Measurements from ENCODE around the gene NDUFB3. TPM values are rescaled to one million over a fixed set of nuclear protein-coding genes. Genes with fewer than 3 reads are reported as not detected.

NDUFB3 gene
- total and polyA plus RNA-seq, 10 of the 15 experiments (the other 5 are each of a cell fraction or from before 2014, with no cell fraction given): 115 to 1,059 (median 187) TPM

GRCh38 chr2:201132518-201132917 is 60.7 kb downstream of the NDUFB3 start (continued):
- TF ChIP-seq TARDBP (IDR thresholded peaks at IDR 0.05; ENCODE audit: borderline replicate concordance) (no peak), EED (IDR thresholded peaks at IDR 0.05; ENCODE audit: low read depth) (peak; percentile 82), ZNF687 (IDR thresholded peaks at IDR 0.05) (peak; percentile 34; the same call in 1 of the 2 replicates), JUND (IDR thresholded peaks at IDR 0.05; ENCODE audit: low read depth, low read length) (no peak), POLR2AphosphoS5 (IDR thresholded peaks at IDR 0.05; ENCODE audit: low read length) (peak; percentile 58; the same call in 1 of the 2 replicates), GATAD2B (conservative IDR thresholded peaks at IDR 0.05; ENCODE audit: low read depth) (no peak; the same call in 1 of the 2 replicates), PBX3 (IDR thresholded peaks at IDR 0.05; ENCODE audit: insufficient replicate concordance, low read depth, low read length) (no peak), ZBTB4 (CRISPR knock-in tag; IDR thresholded peaks at IDR 0.05) (no peak), PAX5 (IDR thresholded peaks at IDR 0.05; ENCODE audit: borderline replicate concordance, low read depth, low read length) (no peak), E2F8 (IDR thresholded peaks at IDR 0.05; ENCODE audit: low read depth, partially characterized antibody) (no peak), ZNF384 (IDR thresholded peaks at IDR 0.05; ENCODE audit: borderline replicate concordance, low read depth, low read length) (no peak), CTCF (IDR thresholded peaks at IDR 0.05 in 2 of 3, conservative IDR thresholded peaks at IDR 0.05 in 1 of 3; ENCODE audit: control insufficient read depth in 2 of 3, extremely low read depth in 1 of 3, insufficient read depth in 1 of 3, low read depth in 3 of 3, low read length in 3 of 3) (no peak), SP1 (IDR thresholded peaks at IDR 0.05; ENCODE audit: low read depth, low read length) (no peak), MAX (IDR thresholded peaks at IDR 0.05; ENCODE audit: low read depth, low read length) (no peak)
